GM18868 (cell line): ENCODE measurements around the gene PCNT.

ENCODE experiments used
- ATAC-seq: cut with Tn5 transposase; IDR thresholded peaks from one replicate; pipeline ENCODE4 v1.9.1; 2021; ENCODE audit warnings: mild to moderate bottlenecking, moderate library complexity; ENCODE audit not compliant: unreplicated experiment

PCNT gene

DNA sequence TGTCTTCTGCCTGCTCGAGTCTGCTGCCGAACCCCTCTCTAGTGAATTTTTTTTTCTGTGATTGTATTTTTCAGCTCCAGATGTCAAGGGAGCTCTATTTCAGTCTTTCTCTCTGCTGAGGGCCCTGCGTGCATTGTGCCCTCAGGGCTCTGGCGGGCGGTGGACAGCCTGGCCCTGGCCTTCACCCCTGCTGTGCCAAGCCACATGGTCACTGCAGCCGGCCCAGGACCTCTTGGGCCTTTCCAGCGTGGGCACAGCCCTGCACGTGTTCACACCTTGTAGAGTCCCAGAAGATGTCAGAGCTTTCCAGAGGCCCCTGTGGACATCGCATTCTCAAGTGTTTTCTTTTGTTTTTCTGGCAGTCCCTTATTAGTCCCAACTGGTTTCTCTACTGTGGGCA lies 55.7 kb downstream of the PCNT start:
- no peak for ATAC-seq

DNA sequence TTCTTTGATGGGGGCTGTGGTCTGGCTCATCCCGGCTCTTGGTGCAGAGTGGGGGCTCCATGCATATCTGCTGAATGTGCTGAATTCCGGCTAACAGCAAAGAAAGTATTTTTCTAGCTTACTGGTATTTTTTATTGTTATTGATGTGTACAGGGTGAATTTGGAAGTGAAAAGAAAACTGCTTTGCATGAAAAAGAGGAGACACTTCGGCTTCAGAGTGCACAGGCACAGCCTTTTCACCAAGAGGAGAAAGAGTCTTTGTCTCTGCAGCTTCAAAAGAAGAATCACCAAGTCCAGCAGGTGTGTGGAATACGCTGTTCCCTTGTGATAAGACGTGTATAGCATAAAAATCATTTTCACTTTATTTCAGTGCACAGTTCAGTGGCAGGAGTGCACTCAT lies 57.6 kb downstream of the PCNT start:
- ATAC-seq, result no peak

DNA sequence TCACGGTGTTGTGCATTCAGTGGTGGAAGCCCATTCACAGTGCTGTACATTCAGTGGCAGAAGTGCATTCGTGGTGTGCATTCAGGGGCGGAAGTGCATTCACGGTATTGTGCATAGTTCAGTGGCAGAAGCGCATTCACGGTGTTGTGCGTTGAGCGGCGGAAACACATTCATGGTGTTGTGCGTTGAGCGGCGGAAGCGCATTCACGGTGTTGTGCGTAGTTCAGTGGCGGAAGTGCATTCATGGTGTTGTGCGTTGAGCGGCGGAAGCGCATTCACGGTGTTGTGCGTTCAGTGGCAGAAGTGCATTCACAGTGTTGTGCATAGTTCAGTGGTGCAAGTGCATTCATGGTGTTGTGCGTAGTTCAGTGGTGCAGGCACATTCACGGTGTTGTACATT lies 60.6 kb downstream of the PCNT start:
- ATAC-seq, result no peak

GRCh38 chr21:46385846-46386733 lies 62.1 kb downstream of the PCNT start:
- no peak for ATAC-seq

- ATAC-seq, result no peak
Observed at GRCh38 chr21:46386734-46387088, 62.8 kb downstream of the PCNT start.

DNA sequence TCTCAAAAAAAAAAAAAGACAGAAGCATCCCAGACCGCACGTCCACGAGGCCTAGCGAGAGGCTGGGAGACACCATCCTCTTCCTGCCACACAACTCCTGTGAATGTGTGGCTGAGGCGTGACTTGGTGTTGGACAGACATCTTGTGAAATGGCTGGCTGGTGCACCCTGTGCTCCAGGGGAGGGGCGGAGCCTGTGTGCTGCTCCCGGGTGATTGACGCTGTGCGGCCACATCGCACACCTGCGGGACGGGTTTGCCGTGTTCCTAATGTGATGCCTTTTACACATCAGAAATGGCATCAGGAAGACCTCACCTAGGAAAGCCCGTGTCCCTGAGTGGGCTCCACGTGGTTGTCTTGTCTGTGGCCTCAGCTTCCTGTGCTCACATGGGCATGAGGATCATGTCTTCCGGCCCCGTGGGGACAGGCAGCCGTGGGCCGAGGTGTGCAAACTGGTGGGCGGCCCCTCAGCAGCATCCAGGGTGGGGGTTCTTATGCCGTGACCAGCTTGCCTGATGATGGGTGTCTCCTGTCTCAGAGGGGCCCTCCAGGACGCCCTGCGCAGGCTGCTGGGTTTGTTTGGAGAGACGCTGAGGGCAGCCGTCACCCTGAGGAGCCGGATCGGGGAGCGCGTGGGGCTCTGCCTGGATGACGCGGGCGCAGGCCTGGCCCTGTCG lies 64.4 kb downstream of the PCNT start:
- ATAC-seq, result no peak

DNA sequence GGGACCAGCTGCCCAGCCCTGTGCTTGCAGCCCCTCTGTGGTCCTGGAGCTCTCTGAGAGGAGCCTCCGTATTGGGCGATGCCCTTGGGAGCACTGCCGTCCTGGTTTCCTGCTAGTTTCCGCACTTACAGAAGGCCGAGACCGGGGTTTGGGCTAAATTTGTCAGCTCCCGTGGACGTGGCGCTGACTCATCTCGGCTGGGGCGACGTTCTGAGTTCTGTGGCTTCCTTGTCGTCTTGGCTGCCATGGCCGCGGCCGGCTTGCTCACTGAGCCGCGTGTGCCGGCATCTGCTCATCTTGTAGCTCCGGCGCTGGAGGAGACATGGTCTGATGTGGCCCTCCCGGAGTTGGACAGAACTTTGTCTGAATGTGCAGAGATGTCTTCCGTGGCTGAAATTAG lies 64.9 kb downstream of the PCNT start:
- ATAC-seq, result no peak

DNA sequence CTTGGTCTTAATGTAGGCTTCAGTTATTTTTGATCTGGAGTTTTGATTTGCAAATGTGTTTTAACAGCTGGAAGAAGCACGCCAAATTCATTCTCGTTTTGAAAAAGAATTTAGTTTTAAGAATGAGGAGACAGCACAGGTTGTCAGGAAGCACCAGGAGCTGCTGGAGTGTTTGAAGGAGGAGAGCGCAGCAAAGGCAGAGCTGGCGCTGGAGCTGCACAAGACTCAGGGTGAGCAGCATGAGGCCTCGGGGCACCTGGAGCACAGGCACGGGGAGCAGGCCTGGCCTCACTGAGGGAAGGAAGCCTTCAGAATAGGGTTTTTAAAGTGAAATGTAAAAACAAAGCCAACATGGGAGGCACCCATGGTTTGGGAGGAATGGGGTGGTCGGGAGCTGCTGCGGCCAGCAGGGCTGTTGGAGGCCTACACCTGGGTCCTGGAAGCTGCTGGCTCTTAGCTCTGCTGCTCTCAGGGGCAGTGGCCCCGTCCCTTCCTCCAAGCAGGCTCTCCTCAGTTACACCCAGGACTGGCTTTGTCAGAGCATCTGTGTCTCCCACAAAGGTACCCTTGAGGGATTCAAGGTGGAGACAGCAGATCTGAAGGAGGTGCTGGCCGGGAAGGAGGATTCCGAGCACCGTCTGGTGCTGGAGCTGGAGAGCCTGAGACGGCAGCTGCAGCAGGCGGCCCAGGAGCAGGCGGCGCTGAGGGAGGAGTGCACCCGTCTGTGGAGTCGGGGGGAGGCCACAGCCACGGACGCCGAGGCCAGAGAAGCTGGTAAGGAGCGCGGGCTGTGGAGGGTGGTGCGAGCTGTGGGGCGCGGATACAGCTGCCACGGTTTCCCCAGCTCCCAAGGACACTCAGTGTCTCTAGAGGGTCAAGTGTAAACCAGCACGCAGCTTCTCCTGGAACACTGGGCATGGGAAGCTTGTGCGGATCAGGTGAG lies 66.9 kb downstream of the PCNT start:
- no peak for ATAC-seq

DNA sequence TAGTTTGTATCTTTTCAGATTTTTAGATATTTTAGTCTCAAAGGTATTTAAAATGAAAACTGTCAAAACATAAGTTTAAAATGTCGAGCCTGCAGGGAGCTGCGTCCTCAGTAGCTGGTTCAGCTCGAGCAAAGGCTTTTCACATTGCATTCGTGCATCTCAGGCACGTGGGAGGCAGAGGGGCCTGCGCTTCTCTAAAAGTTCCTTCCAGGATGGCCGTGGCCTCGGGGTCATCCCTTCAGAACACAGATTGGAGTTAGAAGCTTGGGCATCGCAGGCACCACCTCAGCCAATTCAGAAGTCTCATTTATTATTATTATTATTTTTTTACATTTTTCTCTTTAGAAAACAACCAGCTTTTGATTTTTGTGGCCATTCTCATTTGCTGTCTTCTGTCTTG lies 67.8 kb downstream of the PCNT start:
- ATAC-seq, result no peak

DNA sequence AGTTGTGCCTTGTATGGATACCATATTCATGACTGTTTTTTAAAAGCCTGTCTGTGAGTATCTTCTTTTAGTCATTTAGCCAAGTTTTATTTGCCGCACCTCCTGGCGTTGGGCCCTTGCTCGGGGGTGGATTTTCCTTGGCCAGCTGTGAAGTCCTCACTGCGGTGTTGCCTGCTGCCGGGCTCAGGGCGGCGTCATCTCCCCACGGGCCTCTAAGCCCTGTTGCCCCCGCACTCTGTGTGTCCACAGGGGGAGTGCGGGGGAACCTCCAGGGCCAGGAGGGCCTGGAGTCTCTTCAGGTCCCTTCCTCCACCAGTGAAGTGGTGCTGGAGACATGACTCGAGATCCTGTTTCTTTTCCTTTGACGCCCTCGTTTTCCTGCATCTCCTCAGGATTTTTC lies 69.0 kb downstream of the PCNT start:
- no peak for ATAC-seq

DNA sequence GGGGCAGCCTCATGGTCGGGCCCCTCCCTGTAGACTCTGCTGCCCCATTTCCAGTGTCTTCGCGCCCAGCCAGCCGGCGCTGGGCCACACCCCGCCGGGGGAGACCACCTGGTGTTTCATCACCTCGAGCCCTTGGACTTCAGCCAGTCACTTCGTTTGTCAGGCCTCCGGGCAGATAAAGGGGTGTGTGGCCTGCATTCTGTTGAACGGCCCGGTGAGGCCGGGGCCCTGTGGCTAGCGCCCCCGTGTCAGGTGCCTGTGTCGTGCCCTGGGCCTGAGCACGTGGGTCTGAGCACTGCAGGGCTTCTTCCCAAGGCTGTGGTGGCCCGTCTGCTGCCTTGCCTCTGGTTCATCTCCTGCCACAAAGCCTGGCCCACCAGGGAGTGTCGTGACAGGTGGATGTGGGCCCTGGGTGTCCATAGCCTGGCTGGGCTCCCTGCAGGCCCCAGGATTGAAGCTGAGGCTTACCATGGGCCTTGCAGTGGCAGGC lies 69.5 kb downstream of the PCNT start:
- ATAC-seq, result no peak

DNA sequence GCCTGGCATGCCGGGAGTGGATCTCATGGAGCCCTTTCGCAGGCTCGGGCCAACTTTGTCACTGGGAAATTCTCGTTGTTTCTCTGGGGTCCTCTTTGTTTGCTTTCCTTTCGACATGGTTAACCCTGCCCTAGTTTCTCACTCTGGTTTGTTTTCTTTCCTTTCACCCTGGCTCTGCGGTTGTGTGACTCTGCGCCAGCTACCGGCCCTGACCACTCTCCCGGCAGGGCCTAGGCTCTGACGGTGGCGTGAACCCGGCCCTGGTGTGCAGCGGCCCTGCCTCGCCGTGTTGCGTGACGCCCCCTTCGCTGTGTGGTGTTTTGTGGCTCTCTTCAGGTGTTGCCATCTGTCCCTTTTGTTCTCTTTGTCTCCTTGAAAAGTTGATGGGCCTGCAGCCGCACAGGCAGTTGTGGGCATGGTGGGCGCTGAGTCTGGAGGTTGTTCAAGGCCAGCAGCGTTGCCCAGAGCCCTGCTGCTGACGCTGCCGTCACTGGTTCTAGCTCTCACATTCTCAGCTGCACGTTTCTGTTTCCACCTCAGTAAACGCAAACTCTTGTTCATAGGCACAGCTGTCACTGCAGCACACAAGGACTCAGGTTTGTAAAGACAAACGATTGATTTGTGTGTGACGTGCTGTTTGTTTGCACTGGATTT lies 70.1 kb downstream of the PCNT start:
- ATAC-seq, result no peak

DNA sequence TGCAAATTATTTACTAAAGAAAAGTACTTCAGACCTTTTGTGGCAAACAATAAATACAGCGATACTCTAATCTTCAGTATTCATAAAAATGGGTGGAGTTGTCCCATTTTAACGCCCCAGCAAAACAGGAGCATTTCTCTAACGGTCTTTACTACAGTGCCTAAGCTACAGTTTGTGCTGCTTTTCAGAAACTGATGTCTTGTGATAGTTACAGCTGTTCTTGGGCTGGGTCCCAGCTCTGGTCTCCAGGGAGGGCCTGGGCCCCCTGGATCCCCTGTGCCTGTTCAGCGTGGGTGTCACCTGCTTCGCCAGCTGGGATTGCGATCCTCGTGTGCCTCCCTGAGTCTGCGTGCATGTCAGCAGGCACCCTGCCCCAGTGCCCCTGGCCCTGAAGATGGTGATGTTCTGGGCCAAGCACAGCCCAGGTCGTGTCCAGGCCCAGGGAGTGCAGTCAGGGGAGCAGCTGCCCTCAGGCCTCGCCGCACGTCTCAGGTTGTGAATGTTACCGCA lies 70.7 kb downstream of the PCNT start:
- no peak for ATAC-seq

DNA sequence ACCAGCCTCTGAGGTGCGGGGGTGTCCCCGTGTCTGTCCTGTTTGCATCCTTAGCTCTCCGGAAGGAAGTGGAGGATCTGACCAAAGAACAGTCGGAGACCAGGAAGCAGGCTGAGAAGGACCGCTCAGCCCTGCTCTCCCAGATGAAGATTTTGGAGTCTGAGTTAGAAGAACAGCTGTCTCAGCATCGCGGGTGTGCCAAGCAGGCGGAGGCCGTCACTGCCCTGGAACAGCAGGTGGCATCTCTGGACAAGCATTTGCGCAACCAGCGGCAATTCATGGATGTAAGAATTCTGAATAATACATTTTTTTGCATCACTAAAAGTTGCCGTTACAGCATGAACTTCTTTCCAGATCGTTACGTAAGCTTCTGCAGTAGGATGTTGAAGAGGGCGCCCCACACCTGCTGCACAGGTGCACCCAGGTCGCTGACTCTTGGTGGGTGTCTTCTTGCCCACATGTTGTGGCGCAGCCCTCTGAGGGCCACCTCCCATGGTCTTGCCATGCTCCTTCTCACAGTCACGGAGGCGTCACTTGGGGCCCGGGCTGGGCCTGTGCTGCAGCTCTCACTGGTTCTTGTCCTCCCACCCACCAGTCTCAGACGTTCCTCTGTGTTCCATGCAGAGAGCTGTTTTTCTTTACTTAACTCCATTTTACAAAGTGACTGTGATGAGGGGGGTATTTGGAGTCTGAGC lies 73.4 kb downstream of the PCNT start:
- no peak for ATAC-seq

DNA sequence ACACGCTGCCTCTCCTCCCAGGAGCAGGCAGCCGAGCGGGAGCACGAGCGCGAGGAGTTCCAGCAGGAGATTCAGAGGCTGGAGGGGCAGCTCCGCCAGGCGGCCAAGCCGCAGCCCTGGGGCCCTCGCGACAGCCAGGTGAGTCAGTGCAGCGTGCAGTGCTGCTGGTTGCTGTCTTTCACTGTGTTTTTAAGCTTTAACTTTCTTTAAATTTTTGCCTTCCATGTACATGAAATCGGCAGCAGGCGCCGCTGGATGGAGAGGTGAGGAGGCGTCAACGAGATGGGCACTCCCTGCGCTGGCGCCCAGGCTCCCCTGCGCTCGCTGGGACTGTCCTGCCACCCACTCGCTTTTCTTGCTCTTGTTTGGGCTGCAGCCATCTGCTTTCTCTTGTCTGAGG lies 74.0 kb downstream of the PCNT start:
- no peak for ATAC-seq

GRCh38 chr21:46399129-46399528 lies 75.2 kb downstream of the PCNT start:
- ATAC-seq, result no peak

DNA sequence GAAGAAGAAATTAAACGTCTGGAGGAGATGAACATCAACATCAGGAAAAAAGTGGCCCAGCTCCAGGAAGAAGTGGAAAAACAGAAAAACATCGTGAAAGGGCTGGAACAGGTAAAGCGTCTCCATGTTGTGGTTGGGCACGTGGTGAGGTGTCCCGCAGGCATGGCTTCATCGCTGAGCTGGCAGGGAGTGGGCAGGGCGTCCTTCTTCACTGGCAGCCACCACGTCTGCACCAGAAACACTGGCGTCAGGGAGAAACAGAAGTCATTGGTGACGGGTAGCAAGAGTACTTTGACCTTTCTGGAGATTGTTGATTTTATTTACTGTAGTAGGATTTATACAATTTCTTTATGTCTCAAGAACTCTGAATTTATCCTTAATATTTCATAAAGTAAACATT lies 75.7 kb downstream of the PCNT start:
- ATAC-seq, result no peak

DNA sequence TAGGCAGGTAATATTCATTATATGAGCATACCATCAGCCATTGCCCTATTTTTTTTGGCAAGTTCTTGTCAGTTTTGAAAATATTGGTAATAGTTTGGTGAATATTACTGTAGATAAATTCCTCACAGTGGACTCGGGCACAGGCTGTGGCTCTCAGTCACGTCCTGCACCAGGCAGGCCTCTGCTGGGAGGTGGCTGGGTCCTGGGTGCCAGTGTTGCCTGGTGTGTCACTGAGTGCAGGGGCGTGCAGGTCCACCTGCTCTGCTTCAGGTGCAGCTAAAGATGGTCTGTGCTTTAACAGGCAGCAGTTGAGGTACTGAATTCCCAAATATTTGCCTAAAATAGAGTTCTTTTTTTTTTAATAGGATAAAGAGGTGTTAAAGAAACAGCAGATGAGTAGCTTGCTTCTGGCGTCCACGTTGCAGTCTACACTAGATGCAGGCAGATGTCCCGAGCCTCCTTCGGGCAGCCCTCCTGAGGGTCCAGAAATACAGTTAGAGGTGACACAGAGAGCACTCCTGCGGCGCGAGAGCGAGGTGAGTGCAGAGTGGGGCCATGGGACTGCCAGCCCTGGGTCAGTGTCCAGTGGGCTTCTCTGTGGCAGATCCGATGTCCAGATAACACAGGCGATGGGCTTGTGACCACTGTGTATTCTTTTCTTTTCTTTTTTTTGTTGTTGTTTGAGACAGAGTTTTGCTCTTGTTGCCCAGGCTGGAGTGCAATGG lies 77.4 kb downstream of the PCNT start:
- ATAC-seq, result no peak

- ATAC-seq, result no peak
Observed at GRCh38 chr21:46402421-46402820, 78.5 kb downstream of the PCNT start.
